ENCODE measurements around the gene HRCT1. TPM values are rescaled to one million over a fixed set of nuclear protein-coding genes. Genes with fewer than 3 reads are reported as not detected.
"Not testable (repeated sequence)": the region's sequence is repeated elsewhere in the genome, so short reads cannot be mapped to it uniquely, and the experiment has no call there.

Gene HRCT1
- total RNA-seq, 1 experiment from 2014 or later: 3.6 TPM

DNA sequence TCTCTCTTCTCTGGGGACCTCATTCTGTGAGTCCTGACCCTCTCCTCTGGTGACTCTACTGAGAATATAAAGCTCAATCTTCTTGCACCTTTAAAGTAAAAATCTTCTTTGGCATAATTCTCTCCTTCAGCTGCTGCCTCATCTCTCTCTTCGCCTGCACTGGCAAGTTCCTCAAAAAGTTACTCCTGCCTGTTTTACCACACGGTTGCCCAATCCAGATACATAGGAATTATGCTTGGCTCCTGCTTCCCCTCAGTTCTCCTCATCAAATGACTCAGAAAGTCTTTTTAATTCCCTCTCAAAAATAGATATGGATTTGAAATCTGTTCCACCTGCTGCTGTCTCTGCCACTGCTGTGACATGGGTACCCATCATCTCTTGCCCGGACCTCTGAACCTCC is 14.4 kb upstream of the HRCT1 start:
- no peaks in the 10 kb centered on the region for H3K9me2 ChIP-seq (ENCODE audit: insufficient read depth)
- H3K36me3 ChIP-seq (ENCODE audit: low read depth): no peaks in the 10 kb centered on the region
- no peaks in the 10 kb centered on the region for H3F3A ChIP-seq (ENCODE audit: insufficient read depth, low read depth)
- intact Hi-C loops (cut with micrococcal nuclease; ENCODE audit: unreplicated experiment): no loop called here
- H4K20me1 ChIP-seq (ENCODE audit: insufficient read depth): no peaks in the 10 kb centered on the region
- TF ChIP-seq, protein P1, sequence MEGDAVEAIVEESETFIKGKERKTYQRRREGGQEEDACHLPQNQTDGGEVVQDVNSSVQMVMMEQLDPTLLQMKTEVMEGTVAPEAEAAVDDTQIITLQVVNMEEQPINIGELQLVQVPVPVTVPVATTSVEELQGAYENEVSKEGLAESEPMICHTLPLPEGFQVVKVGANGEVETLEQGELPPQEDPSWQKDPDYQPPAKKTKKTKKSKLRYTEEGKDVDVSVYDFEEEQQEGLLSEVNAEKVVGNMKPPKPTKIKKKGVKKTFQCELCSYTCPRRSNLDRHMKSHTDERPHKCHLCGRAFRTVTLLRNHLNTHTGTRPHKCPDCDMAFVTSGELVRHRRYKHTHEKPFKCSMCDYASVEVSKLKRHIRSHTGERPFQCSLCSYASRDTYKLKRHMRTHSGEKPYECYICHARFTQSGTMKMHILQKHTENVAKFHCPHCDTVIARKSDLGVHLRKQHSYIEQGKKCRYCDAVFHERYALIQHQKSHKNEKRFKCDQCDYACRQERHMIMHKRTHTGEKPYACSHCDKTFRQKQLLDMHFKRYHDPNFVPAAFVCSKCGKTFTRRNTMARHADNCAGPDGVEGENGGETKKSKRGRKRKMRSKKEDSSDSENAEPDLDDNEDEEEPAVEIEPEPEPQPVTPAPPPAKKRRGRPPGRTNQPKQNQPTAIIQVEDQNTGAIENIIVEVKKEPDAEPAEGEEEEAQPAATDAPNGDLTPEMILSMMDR (conservative IDR thresholded peaks at IDR 0.05): no peak
- TF ChIP-seq EZH2 (IDR thresholded peaks at IDR 0.05; ENCODE audit: low read depth): no peak
- ChIA-PET POLR2A (ENCODE audit: unreplicated experiment) (no interaction called here), CTCF (no interaction called here)
- H3K27ac ChIP-seq: no peak overlapping the region
- no TSS peak for BruUV-seq (replicated peaks)
- no peak for DNase-seq
- no peaks in the 10 kb centered on the region for H3K27me3 ChIP-seq (ENCODE audit: insufficient read depth, low read depth)
- H3K79me2 ChIP-seq (ENCODE audit: low read depth): no peaks in the 10 kb centered on the region
- H3K4me1 ChIP-seq (replicated peaks; ENCODE audit: insufficient read depth): no peaks in the 10 kb centered on the region
- no peak overlapping the region for H2AFZ ChIP-seq
- H3K9me3 ChIP-seq (ENCODE audit: insufficient read depth, low read depth): no peaks in the 10 kb centered on the region
- no peak overlapping the region for H3K4me2 ChIP-seq
- H3K4me3 ChIP-seq: no peak overlapping the region

DNA sequence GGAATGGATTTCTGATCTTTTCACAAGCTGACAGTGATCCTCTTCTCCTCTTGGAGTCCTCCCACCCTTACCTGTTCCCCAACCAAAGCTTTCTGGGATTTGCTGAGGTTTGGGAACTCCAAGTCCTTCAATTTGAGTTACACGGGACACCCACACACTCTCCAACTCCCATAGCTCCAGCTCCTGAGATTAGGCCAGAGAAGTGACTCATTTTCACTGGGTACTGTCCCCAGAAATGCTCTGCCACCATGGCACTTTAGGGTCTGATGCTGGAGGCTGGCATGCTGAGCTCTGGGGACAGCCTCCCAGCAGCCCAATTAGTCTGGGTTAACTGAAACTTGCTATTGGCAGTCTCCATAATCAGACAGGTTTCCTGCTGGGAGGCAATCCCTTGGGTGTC is 14.0 kb upstream of the HRCT1 start:
- DNase-seq: no peak
- H3K79me2 ChIP-seq (ENCODE audit: low read depth): no peaks in the 10 kb centered on the region
- no peak overlapping the region for H3K4me3 ChIP-seq
- TF ChIP-seq, protein P1 (conservative IDR thresholded peaks at IDR 0.05): no peak
- TF ChIP-seq EZH2 (IDR thresholded peaks at IDR 0.05; ENCODE audit: low read depth): no peak
- intact Hi-C loops (cut with micrococcal nuclease; ENCODE audit: unreplicated experiment): no loop called here
- no TSS peak for BruUV-seq (replicated peaks)
- no peaks in the 10 kb centered on the region for H3K4me1 ChIP-seq (replicated peaks; ENCODE audit: insufficient read depth)
- CTCF ChIA-PET: no interaction called here
- H3K9me2 ChIP-seq (ENCODE audit: insufficient read depth): no peaks in the 10 kb centered on the region
- POLR2A ChIA-PET (ENCODE audit: unreplicated experiment): interaction anchor here (0.5 to 0.7 kb wide), 2 partner anchors 91 to 129 kb away, joined by 3 to 7 read pairs; no protein-coding TSS in a partner anchor
- no peaks in the 10 kb centered on the region for H3K27me3 ChIP-seq (ENCODE audit: insufficient read depth, low read depth)
- H3F3A ChIP-seq (ENCODE audit: insufficient read depth, low read depth): no peaks in the 10 kb centered on the region
- no peak overlapping the region for H3K27ac ChIP-seq
- no peaks in the 10 kb centered on the region for H4K20me1 ChIP-seq (ENCODE audit: insufficient read depth)
- no peak overlapping the region for H3K4me2 ChIP-seq
- H2AFZ ChIP-seq: no peak overlapping the region
- H3K36me3 ChIP-seq (ENCODE audit: low read depth): no peaks in the 10 kb centered on the region
- H3K9me3 ChIP-seq (ENCODE audit: insufficient read depth, low read depth): no peaks in the 10 kb centered on the region

DNA sequence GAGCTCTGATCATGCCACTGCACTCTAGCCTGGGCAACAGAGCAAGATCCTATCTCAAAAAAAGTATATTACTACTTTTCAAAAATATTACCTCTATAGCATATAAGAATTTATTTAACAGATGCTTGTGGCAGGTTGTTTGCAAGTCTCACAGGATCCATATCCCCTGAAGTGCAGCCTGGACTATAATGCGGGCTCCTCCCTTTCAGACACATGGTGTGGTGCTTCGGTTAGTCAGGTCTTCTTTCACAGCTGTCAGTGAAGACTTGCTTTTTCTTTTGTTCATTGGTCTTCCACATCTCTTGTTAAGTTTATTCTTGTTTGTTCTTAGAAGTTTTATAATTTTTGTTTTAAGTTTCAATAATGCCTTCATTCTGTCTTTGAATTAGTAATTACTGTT is 9.4 kb upstream of the HRCT1 start:
- no peaks in the 10 kb centered on the region for H4K20me1 ChIP-seq (ENCODE audit: insufficient read depth)
- H2AFZ ChIP-seq: no peak overlapping the region
- H3K4me3 ChIP-seq: no peak overlapping the region
- BruUV-seq (replicated peaks): no TSS peak
- H3K4me2 ChIP-seq: no peak overlapping the region
- TF ChIP-seq EZH2 (IDR thresholded peaks at IDR 0.05; ENCODE audit: low read depth): no peak
- TF ChIP-seq, protein P1 (conservative IDR thresholded peaks at IDR 0.05): no peak
- no peaks in the 10 kb centered on the region for H3K36me3 ChIP-seq (ENCODE audit: low read depth)
- no peaks in the 10 kb centered on the region for H3K9me2 ChIP-seq (ENCODE audit: insufficient read depth)
- DNase-seq: no peak
- ChIA-PET CTCF (no interaction called here), POLR2A (ENCODE audit: unreplicated experiment) (no interaction called here)
- no peaks in the 10 kb centered on the region for H3K79me2 ChIP-seq (ENCODE audit: low read depth)
- no peaks in the 10 kb centered on the region for H3K27me3 ChIP-seq (ENCODE audit: insufficient read depth, low read depth)
- no peaks in the 10 kb centered on the region for H3K4me1 ChIP-seq (replicated peaks; ENCODE audit: insufficient read depth)
- H3K27ac ChIP-seq: no peak overlapping the region
- no peaks in the 10 kb centered on the region for H3K9me3 ChIP-seq (ENCODE audit: insufficient read depth, low read depth)
- H3F3A ChIP-seq (ENCODE audit: insufficient read depth, low read depth): no peaks in the 10 kb centered on the region
- intact Hi-C loops (cut with micrococcal nuclease; ENCODE audit: unreplicated experiment): no loop called here

DNA sequence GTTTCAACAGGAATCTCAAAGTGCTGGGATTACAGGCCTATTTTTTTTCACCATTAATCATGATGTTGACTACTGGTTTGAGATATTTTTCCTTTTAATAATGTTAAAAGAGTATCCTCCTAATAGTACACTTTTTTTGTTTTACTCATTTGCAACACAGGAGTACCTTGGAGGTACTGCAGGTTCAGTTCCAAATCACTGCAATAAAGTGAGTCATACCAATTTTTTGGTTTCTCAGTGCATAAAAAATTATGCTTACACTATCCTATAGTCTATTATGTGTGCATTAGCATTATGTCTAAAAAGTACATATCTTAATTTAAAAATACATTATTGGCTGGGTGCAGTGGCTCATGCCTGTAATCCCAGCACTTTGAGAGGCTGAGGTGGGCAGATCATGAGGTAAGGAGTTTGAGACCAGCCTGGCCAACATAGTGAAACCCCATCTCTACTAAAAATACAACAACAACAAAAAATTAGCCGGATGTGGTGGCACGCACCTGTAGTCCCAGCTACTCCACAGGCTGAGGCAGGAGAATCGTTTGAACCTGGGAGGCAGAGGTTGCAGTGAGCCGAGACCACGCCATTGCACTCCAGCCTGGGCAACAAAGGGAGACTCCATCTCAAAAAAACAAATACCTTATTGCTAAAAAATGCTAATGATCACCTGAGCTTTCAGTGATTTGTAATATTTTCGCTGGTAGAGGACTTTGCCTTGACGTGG is 8.5 kb upstream of the HRCT1 start:
- intact Hi-C loops (cut with micrococcal nuclease; ENCODE audit: unreplicated experiment); DNase-seq; H3K9me2 ChIP-seq (ENCODE audit: insufficient read depth); H3F3A ChIP-seq (ENCODE audit: insufficient read depth, low read depth); H3K27me3 ChIP-seq (ENCODE audit: insufficient read depth, low read depth); H3K27ac ChIP-seq; H3K9me3 ChIP-seq (ENCODE audit: insufficient read depth, low read depth); BruUV-seq (replicated peaks); H3K36me3 ChIP-seq (ENCODE audit: low read depth); H2AFZ ChIP-seq; H3K4me1 ChIP-seq (replicated peaks; ENCODE audit: insufficient read depth); H3K4me2 ChIP-seq; H3K4me3 ChIP-seq; POLR2A ChIA-PET (ENCODE audit: unreplicated experiment); H4K20me1 ChIP-seq (ENCODE audit: insufficient read depth); CTCF ChIA-PET; H3K79me2 ChIP-seq (ENCODE audit: low read depth): not testable (repeated sequence)

Measured in PC-9 (cell line).